ENCODE measurements around the gene UBD.

GRCh38 chr6:29564875-29565274 lies 5.3 kb upstream of the UBD start:
- TF ChIP-seq CTCF (IDR thresholded peaks at IDR 0.05) (no peak), POLR2A (IDR thresholded peaks at IDR 0.05) (no peak)

Data from uterus (tissue), 2 donors.